GM18502 (cell line): ENCODE data around the gene SPINK5.
"Not testable (repeated sequence)": the region's sequence is repeated elsewhere in the genome, so short reads cannot be mapped to it uniquely, and the experiment has no call there.

ENCODE experiments used
- ATAC-seq: cut with Tn5 transposase; IDR thresholded peaks from one replicate; pipeline ENCODE4 v1.9.1; 2021; ENCODE audit warnings: mild to moderate bottlenecking; ENCODE audit not compliant: unreplicated experiment, poor library complexity

SPINK5 gene

GRCh38 chr5:148063861-148064260, at the start of gene SPINK5:
TSS of gene SPINK5 (plus strand) at chr5:148063980. CDS start at chr5:148064045, 65 bp downstream.
- no peak for ATAC-seq

DNA sequence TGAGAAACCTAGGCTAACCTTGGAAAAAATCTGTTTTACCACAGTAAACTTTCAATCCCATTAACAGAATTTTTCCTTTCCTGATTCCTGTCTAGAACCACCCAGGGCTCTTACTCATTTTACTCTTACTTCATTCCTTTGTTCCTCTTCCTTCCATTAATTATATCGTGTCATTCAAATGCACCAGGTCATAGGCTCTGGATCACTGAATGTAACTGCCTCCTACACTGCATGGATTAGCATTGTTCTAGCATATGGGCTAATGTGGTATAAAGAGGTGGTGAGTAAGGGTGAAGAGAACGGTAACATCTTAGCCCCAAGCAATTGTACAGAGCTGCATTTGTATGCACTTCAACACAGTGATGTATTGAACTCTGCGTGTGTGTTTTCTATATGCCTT, 49.5 kb upstream of the SPINK5 start:
- no peak for ATAC-seq

DNA sequence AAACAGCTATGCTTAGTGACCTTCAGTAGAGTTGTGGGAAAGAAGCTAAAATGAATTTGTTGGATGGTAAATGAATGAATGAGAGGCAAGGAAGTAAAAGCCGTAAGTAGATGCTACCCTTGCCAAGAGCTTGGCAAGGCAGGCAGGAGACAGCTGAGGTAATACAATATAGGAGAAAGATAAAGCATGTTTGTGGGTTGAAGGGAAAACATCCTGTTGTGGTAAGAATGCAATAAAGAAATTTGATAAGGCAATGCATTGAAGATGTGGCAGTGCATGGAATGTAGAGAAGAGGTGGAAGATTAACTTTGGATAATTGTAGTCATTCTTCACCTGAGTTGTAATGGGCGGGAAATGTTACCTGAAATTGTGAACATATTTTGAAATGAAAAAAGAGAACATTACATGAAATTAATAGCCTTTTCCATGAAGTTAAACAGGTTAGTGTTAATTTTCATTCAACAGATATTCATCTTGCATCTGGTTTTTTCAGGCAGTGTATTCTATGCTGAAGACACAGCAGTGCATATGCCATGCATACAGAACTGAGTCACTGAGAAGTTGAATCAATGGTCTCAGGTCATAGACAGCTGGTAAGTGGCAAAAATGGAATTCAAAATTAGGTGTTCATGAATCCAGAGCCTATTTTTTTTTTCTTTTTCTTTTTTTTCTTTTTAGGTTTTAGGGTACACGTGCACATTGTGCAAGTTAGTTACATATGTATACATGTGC, 43.4 kb upstream of the SPINK5 start:
- no peak for ATAC-seq

GRCh38 chr5:148027505-148027904, 36.3 kb upstream of the SPINK5 start:
- no peak for ATAC-seq

DNA sequence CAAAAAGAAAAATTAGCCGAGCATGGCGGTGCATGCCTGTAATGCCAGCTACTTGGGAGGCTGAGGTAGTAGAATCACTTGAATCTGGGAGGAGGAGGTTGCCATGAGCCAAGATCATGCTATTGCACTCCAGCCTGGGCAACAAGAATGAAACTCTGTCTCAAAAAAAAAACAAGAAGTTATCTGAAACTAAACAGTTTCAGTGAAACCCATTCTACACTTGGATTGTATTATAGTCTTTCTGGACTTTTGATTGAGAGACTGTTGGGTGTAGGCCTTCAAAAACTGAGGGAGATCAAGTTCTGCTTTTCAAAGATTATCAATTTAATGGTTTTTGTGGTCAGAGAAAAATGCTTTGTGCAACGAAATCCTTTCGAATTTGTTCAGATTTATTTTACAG, 34.6 kb upstream of the SPINK5 start:
- ATAC-seq = no peak

DNA sequence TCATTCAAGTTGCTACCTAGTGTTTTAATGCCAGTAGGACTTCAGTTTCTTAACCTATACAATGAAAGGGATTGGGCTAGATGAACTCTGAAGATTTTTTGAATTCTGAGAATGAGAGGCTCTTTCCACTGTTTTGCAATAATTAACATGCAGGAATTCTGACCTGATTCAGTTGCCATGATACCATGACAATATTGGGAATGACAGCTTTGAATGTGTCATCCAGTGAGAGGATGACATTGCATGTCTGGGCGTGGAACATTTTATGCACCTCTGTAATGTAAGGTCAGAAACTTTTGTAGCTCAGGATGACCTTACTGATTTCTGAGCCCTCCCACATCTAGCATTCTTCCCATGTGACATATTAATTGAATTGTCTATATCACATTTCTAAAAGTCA, 30.6 kb upstream of the SPINK5 start:
- ATAC-seq = no peak

GRCh38 chr5:148035676-148036075, 28.1 kb upstream of the SPINK5 start:
- no peak for ATAC-seq

DNA sequence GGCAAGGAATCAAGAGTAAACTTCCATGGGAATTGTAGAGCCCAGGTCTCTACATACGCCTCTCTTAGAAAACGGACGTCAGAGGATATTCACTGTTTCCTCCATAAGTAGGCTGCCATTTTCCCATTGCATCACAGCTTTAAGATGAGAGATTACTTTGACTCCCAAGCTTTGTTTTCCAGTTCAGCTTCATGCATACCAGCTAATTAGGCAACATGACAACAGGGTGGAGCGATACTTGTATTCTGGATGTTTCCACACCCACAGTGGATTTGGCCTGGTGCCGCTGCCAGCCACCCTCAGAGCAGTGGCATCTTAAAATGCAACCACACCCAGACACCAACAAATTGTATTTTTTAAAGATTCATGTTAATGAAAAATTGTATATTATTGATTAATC, 20.9 kb upstream of the SPINK5 start:
- no peak for ATAC-seq

- ATAC-seq = no peak
These were observed 20.1 kb upstream of the SPINK5 start for GRCh38 chr5:148043705-148044104.

DNA sequence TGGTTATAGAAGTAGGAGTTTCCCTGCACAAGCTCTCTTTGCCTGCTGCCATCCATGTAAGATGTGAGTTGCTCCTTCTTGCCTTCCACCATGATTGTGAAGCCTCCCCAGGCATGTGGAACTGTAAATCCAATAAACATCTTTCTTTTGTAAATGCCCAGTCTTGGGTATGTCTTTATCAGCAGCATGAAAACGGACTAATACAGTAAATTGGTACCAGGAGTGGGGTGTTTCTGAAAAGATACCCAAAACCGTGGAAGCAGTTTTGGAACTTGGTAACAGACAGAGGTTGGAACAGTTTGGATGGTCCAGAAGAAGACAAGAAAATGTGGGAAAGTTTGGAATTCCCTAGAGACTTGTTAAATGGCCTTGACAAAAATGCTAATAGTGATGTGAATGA, 8.6 kb upstream of the SPINK5 start:
- ATAC-seq = not testable (repeated sequence)

- no peak for ATAC-seq
These were observed 3.5 kb upstream of the SPINK5 start for GRCh38 chr5:148060309-148060708.

GRCh38 chr5:148060881-148061280, 2.9 kb upstream of the SPINK5 start:
- ATAC-seq = no peak

- ATAC-seq = no peak
These were observed 6.8 kb downstream of the SPINK5 start for GRCh38 chr5:148070621-148071020.

- no peak for ATAC-seq
These were observed 8.4 kb downstream of the SPINK5 start for GRCh38 chr5:148072207-148072606.

DNA sequence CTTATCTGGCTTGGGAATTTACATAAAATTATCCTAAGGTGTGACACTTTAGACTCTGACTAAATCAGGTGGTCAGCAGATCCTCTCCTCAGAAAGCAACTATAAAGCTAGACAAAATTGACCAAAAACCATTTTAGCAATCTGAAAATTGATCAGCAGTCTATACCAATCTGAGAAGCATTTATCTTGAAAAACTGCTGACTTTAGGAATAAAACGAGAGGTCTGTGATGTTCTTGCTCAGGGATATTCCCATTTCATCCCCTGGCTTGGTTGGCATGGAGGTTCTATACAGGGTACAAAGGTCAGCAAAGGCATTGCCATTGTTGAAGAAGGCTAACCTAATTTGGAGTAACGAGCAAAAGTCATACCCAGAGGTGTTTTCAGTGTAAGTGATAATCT, 11.7 kb downstream of the SPINK5 start:
- ATAC-seq = no peak

- ATAC-seq = no peak
These were observed 19.4 kb downstream of the SPINK5 start for GRCh38 chr5:148083203-148083602.

GRCh38 chr5:148084269-148084668, 20.5 kb downstream of the SPINK5 start:
- ATAC-seq = no peak

DNA sequence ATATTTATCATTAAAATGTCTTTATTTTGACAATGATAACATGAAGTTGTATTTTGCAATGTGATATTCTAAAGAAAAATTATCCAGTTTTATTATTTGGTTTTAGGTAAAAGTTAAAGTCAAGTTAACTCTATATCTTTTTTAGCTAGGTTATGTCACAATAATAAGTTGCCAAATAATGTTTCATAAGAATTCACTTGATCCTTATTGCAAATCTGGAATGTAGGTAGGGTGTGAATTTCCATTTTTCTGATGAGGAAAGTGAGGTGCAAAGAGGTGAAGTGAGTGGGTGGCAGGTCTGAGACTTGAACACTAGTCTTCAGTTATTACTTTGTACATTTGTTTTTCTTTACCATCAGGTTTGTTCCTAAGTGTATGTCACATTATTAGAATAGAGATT, 21.5 kb downstream of the SPINK5 start:
- ATAC-seq = no peak

- ATAC-seq = no peak
These were observed 22.4 kb downstream of the SPINK5 start for GRCh38 chr5:148085977-148086705.

DNA sequence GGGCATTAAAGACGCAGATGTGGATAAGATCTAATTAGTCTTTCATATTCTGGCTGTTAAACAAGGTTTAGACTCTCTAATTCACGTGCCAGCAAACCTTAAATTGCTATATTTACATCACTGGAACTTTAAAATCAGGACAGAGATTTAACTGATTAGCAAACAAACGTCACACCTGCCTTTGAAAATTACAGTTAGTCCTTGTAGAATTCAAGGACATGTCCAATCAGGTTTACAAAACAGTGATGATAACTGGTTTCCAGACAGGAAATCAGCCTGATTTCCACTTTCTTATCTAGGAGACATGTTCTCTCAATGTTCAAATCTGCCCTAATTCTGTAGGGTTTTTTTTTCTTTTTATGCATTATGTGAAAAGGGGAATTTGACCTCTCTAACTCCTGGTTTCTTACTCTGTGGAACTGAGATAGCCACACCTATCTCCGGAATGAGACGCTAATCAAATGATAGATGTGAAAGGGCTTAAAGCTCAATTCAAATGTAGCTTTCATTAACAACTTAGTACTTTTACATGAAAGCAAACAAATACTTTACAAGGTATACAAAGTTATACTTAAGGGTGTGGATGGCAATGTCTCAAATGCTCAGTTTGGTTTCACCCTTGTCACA, 26.5 kb downstream of the SPINK5 start:
- no peak for ATAC-seq

DNA sequence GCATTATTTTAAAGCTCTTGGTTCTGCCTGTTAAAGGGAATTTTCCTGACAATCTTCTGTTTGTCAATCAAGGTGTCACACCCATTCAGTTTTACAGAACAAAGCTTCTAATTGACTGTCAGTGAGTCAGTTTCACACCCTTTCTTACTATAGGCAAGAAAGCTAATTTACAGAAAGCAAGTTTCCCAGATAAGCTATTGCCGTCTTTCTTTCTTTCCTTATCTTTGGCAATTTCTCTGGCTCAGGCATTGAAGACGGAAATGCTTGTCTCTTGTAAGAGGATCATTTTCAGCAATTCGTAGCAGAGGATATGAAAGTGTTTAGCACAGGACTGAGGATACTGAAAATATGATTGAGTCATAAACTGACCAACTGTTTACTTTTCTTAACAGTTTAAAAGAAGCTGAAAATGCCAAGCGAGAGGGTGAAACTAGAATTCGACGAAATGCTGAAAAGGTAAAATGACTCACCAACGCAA, 27.0 kb downstream of the SPINK5 start:
- ATAC-seq = no peak
